Stimulated activated CD4-positive, alpha-beta T cell treated with anti-CD3 and anti-CD28 coated beads, Interleukin-1b, Interleukin-23, amount 100 ng/mL, for 1 hour (primary cell): ENCODE data around the gene ARID4A.
"Not testable (repeated sequence)": the region's sequence is repeated elsewhere in the genome, so short reads cannot be mapped to it uniquely, and the experiment has no call there.

ENCODE experiments used
- DNase-seq, 2 donors: peaks; one replicate each; pipeline ENCODE4 v3.0.0-alpha.2; 2020; ENCODE audit warnings: low read depth in 2 of 2

ARID4A gene

GRCh38 chr14:58288106-58288792 is 10.1 kb upstream of the ARID4A start:
- DNase-seq, result no peak

- no peak for DNase-seq
These were observed 6.7 kb upstream of the ARID4A start for GRCh38 chr14:58291646-58292045.

GRCh38 chr14:58292187-58292586 is 6.2 kb upstream of the ARID4A start:
- no peak for DNase-seq

- no peak for DNase-seq
These were observed 4.2 kb upstream of the ARID4A start for GRCh38 chr14:58294201-58294600.

GRCh38 chr14:58296726-58297125 is 1.6 kb upstream of the ARID4A start:
- no peak for DNase-seq

- DNase-seq, result no peak
These were observed 968 bp upstream of the ARID4A start for GRCh38 chr14:58297412-58297761.

GRCh38 chr14:58297762-58298476 is 436 bp upstream of the ARID4A start:
- peak; percentile 89 to 95 for DNase-seq

GRCh38 chr14:58299401-58300330 is 1.3 kb downstream of the ARID4A start:
- DNase-seq, result no peak

- DNase-seq, result no peak
These were observed 3.1 kb downstream of the ARID4A start for GRCh38 chr14:58301416-58301815.

- no peak for DNase-seq
These were observed 7.4 kb downstream of the ARID4A start for GRCh38 chr14:58305730-58306129.

- DNase-seq, result no peak
These were observed 9.4 kb downstream of the ARID4A start for GRCh38 chr14:58307597-58308316.

- no peak for DNase-seq
These were observed 10.7 kb downstream of the ARID4A start for GRCh38 chr14:58309086-58309485.

- no peak for DNase-seq
These were observed 15.3 kb downstream of the ARID4A start for GRCh38 chr14:58313699-58314098.

GRCh38 chr14:58315606-58316005 is 17.3 kb downstream of the ARID4A start:
- no peak for DNase-seq

GRCh38 chr14:58327019-58327418 is 28.7 kb downstream of the ARID4A start:
- no peak for DNase-seq

- peak; percentile 47 to 82 for DNase-seq
These were observed 32.8 kb downstream of the ARID4A start for GRCh38 chr14:58331111-58331510.

- no peak for DNase-seq
These were observed 34.2 kb downstream of the ARID4A start for GRCh38 chr14:58332561-58332960.

- DNase-seq, result not testable (repeated sequence)
These were observed 41.3 kb downstream of the ARID4A start for GRCh38 chr14:58339666-58340065.

- DNase-seq, result no peak
These were observed 42.9 kb downstream of the ARID4A start for GRCh38 chr14:58341152-58341748.

GRCh38 chr14:58343535-58343934 is 45.2 kb downstream of the ARID4A start:
- DNase-seq, result not testable (repeated sequence)
